PC-3 (cell line): Measurements from ENCODE around the gene BHLHE23. TPM values are rescaled to one million over a fixed set of nuclear protein-coding genes. Genes with fewer than 3 reads are reported as not detected.

Experiments used
- ATAC-seq: fragments of 200-7000 bp; cut with Tn5 transposase; 2 replicates; pipeline ENCODE4 v1.9.1; 2020; ENCODE audit warnings: mild to moderate bottlenecking, moderate library complexity
- BruUV-seq: library from RNA; stranded (reverse); fragments of 400-500 nt; replicated peaks from 2 replicates; lab custom pipeline; 2021; lab: Mats Ljungman, UMichigan
- CTCF ChIA-PET: fragments of 300-600 bp; sonication (Branson Sonifier 250); formaldehyde crosslinking; loops from one replicate; lab custom pipeline; 2022; ENCODE audit warnings: antibody characterized with exemption; lab: Charles Lee
- POLR2A ChIA-PET: fragments of 300-600 bp; sonication (Branson Sonifier 250); formaldehyde crosslinking; loops from one replicate; lab custom pipeline; 2022; ENCODE audit warnings: antibody characterized with exemption; ENCODE audit not compliant: unreplicated experiment; lab: Charles Lee
- DNase-seq: peaks from one replicate; pipeline ENCODE4 v3.0.0-alpha.2; 2015
- H2AFZ ChIP-seq: fragments of 300-600 bp; sonication (generic); 2 replicates; pipeline ENCODE4 v1.6.0; 2016; ENCODE audit warnings: antibody characterized with exemption, low read length
- H3F3A ChIP-seq: fragments of 300-600 bp; sonication (generic); one replicate; pipeline ENCODE4 v1.6.0; 2017; ENCODE audit warnings: antibody characterized with exemption, low read length, control low read depth, mild to moderate bottlenecking; ENCODE audit not compliant: unreplicated experiment
- H3K27ac ChIP-seq: fragments of 300-600 bp; sonication (generic); 2 replicates; pipeline ENCODE4 v1.5.1; 2016; ENCODE audit warnings: mild to moderate bottlenecking, low read length
- H3K27me3 ChIP-seq: fragments of 300-600 bp; sonication (generic); 2 replicates; pipeline ENCODE4 v1.6.1; 2016; ENCODE audit warnings: low read length, mixed read lengths
- H3K36me3 ChIP-seq: fragments of 300-600 bp; sonication (generic); 2 replicates; pipeline ENCODE4 v1.6.1; 2016; ENCODE audit warnings: low read depth, mixed run types, low read length, mixed read lengths
- H3K4me1 ChIP-seq: fragments of 300-600 bp; sonication (generic); 2 replicates; pipeline ENCODE4 v1.5.1; 2016; ENCODE audit warnings: low read length; ENCODE audit not compliant: insufficient read depth
- H3K4me2 ChIP-seq: fragments of 300-600 bp; sonication (generic); 2 replicates; pipeline ENCODE4 v1.6.0; 2016; ENCODE audit warnings: low read length
- H3K4me3 ChIP-seq: fragments of 300-600 bp; sonication (generic); 2 replicates; pipeline ENCODE4 v1.5.1; 2016; ENCODE audit warnings: mild to moderate bottlenecking, low read length, mixed read lengths
- H3K79me2 ChIP-seq: fragments of 300-600 bp; sonication (generic); 2 replicates; pipeline ENCODE4 v1.6.1; 2017; ENCODE audit warnings: low read length, mixed read lengths
- H3K9ac ChIP-seq: fragments of 300-600 bp; sonication (generic); 2 replicates; pipeline ENCODE4 v1.6.0; 2016; ENCODE audit warnings: mild to moderate bottlenecking, low read length
- H3K9me2 ChIP-seq: fragments of 300-600 bp; sonication (generic); replicated peaks from 2 replicates; pipeline ENCODE4 v1.6.1; 2016; ENCODE audit warnings: mixed run types, low read length, mixed read lengths
- H3K9me3 ChIP-seq: fragments of 300-600 bp; sonication (generic); 2 replicates; pipeline ENCODE4 v1.6.1; 2016; ENCODE audit warnings: low read length, mixed read lengths
- H4K20me1 ChIP-seq: fragments of 300-600 bp; sonication (generic); 2 replicates; pipeline ENCODE4 v1.6.1; 2016; ENCODE audit warnings: low read length, mixed read lengths
- CTCF ChIP-seq: fragments of 300-600 bp; sonication (generic); conservative IDR thresholded peaks from 2 replicates; pipeline ENCODE4 v1.5.1; 2017; ENCODE audit warnings: antibody characterized with exemption, low read depth, mild to moderate bottlenecking, low read length
- EZH2 ChIP-seq: fragments of 300-600 bp; sonication (generic); IDR thresholded peaks from one replicate; pipeline ENCODE4 v1.6.1; 2017; ENCODE audit warnings: antibody characterized with exemption, mild to moderate bottlenecking, low read length; ENCODE audit not compliant: unreplicated experiment
- EZH2phosphoT487 ChIP-seq: fragments of 300-600 bp; sonication (generic); IDR thresholded peaks from 2 replicates; pipeline ENCODE4 v1.6.1; 2018; ENCODE audit warnings: mild to moderate bottlenecking, antibody characterized with exemption, low read length, borderline replicate concordance
- intact Hi-C: fragments of 100-400 bp; cut with micrococcal nuclease; formaldehyde crosslinking; loops from 2 replicates; pipeline ENCODE4 v1.9.0; 2023
- total RNA-seq: library from RNA; depleted of rRNA; stranded (reverse); fragments of >200 nt; gene quantifications from 2 replicates; pipeline ENCODE4 v1.2.3, GENCODE V29; 2014

BHLHE23 gene
- total RNA-seq, 1 experiment from 2014 or later, result not detected

GRCh38 chr20:63014287-63014686, 7.5 kb upstream of the BHLHE23 start:
- Histone ChIP-seq H3F3A (no peaks in the 10 kb centered on the region), H3K9me2 (no peaks in the 10 kb centered on the region), H3K9ac (no peak overlapping the region), H3K4me1 (peaks cover 2% of the 10 kb centered on the region), H3K9me3 (no peaks in the 10 kb centered on the region), H4K20me1 (no peaks in the 10 kb centered on the region), H3K79me2 (no peaks in the 10 kb centered on the region), H3K27me3 (peaks cover 79% of the 10 kb centered on the region), H2AFZ (no peak overlapping the region), H3K4me3 (no peak overlapping the region), H3K4me2 (no peak overlapping the region), H3K36me3 (no peaks in the 10 kb centered on the region), H3K27ac (no peak overlapping the region)
- ChIA-PET CTCF (no interaction called here), POLR2A (interaction anchor here (0.6 kb wide), 1 partner anchor 174 kb away, joined by 3 read pairs; no protein-coding TSS in a partner anchor)
- no peak for DNase-seq
- TF ChIP-seq CTCF (no peak), EZH2 (no peak), EZH2phosphoT487 (no peak)
- no TSS peak for BruUV-seq
- ATAC-seq, result no peak
- intact Hi-C loops, result no loop called here

GRCh38 chr20:63013207-63013606, 6.4 kb upstream of the BHLHE23 start:
- Histone ChIP-seq H3K27me3 (peaks cover 82% of the 10 kb centered on the region), H3K79me2 (no peaks in the 10 kb centered on the region), H3K36me3 (no peaks in the 10 kb centered on the region), H3K4me1 (peaks cover 3% of the 10 kb centered on the region; the same call in 1 of the 2 replicates), H4K20me1 (no peaks in the 10 kb centered on the region), H2AFZ (no peak overlapping the region), H3K4me2 (no peak overlapping the region), H3K9me3 (no peaks in the 10 kb centered on the region), H3F3A (no peaks in the 10 kb centered on the region), H3K4me3 (no peak overlapping the region), H3K27ac (no peak overlapping the region), H3K9me2 (no peaks in the 10 kb centered on the region), H3K9ac (no peak overlapping the region)
- TF ChIP-seq EZH2, result no peak
- TF ChIP-seq CTCF, result no peak
- no peak for TF ChIP-seq EZH2phosphoT487
- ChIA-PET CTCF (no interaction called here), POLR2A (no interaction called here)
- no TSS peak for BruUV-seq
- ATAC-seq, result no peak
- no peak for DNase-seq
- intact Hi-C loops, result no loop called here

- DNase-seq, result peak; percentile 65
- CTCF ChIA-PET, result interaction anchor here (0.6 to 1.1 kb wide), 3 partner anchors 39 to 137 kb away, joined by 3 to 6 read pairs (median 4); no protein-coding TSS in a partner anchor
- POLR2A ChIA-PET, result no interaction called here
These were observed 5.0 kb upstream of the BHLHE23 start for GRCh38 chr20:63011798-63012197.

More at GRCh38 chr20:63011798-63012197, 5.0 kb upstream of the BHLHE23 start:
- H3F3A ChIP-seq, result no peaks in the 10 kb centered on the region
- intact Hi-C loops, result no loop called here
- peaks cover 3% of the 10 kb centered on the region; the same call in 1 of the 2 replicates for H3K4me1 ChIP-seq
- H4K20me1 ChIP-seq, result no peaks in the 10 kb centered on the region
- H3K9me3 ChIP-seq, result no peaks in the 10 kb centered on the region
- H3K79me2 ChIP-seq, result no peaks in the 10 kb centered on the region
- no peaks in the 10 kb centered on the region for H3K36me3 ChIP-seq
- no peak overlapping the region for H3K4me2 ChIP-seq
- peaks cover 83% of the 10 kb centered on the region for H3K27me3 ChIP-seq
- no peak overlapping the region for H3K4me3 ChIP-seq
- no peak for ATAC-seq
- BruUV-seq, result no TSS peak
- H3K9me2 ChIP-seq, result no peaks in the 10 kb centered on the region
- TF ChIP-seq EZH2 (no peak), EZH2phosphoT487 (no peak), CTCF (no peak)
- no peak overlapping the region for H3K9ac ChIP-seq
- H3K27ac ChIP-seq, result no peak overlapping the region
- H2AFZ ChIP-seq, result no peak overlapping the region
